Measurements from ENCODE around the gene SALL4. TPM values are rescaled to one million over a fixed set of nuclear protein-coding genes. Genes with fewer than 3 reads are reported as not detected.

Gene SALL4
- total RNA-seq, 1 donor from 2014 or later: 0.09 TPM

DNA sequence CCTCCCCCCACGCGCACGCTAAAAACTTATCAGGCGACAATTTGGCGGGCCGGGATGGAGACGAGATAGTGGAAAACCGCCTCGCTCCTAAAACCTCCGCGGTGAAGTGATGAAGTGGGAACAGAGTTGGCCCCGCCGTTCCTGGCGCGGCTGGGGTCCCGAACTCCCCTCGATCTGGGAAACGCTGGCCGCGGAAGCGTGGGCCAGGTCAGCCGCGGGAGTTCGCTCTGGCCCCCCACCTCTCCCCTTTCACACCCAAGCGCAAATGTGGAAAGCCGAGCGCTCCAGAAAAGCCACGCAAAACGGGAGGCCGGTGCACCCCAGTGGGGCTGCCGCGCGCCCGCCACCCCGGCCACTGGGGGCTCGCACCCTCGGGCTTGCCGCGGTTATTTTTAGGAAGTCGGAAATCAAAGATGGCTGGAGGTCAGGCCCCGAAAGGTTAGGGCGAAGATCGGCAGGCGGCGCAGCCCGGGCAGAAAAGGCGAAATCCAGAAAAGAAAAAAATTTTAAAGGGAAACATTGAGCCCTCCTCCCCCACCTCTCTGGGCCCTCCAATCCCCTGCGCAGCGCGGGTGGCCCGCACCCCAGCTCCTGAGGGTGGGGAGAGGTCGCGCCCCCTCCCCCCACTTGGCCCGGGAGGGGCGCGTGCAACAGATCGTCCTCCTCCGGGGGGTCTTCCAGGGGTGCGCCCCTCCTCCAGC lies 1.0 kb downstream of the SALL4 start:
- peaks cover 51% of the 10 kb centered on the region for H3K27me3 ChIP-seq (ENCODE audit: low read depth)
- H3K27ac ChIP-seq: no peak overlapping the region

DNA sequence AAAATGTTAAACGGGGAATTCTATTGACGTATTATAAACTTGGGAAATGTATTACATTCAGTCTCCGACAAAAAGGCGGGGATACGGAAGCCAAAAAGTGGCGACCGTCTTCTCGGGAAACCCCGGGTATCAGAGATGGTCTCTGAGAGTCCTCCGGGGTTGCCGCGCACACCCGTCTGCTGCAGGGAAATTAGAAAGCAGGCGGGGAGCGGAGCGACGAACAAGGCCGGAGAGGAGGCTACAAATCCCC lies 1.5 kb downstream of the SALL4 start:
- Histone ChIP-seq H3K36me3 (no peaks in the 10 kb centered on the region), H3K27ac (no peak overlapping the region), H3K27me3 (ENCODE audit: low read depth) (peaks cover 49% of the 10 kb centered on the region), H3K4me3 (peak overlapping the region; percentile 50), H3K4me1 (peaks cover 23% of the 10 kb centered on the region), H3K9me3 (no peaks in the 10 kb centered on the region)
- DNase-seq: no peak
- intact Hi-C loops (cut with DNase I): no loop called here
- peak; percentile 17 to 58 for ATAC-seq
- TF ChIP-seq, protein P1, sequence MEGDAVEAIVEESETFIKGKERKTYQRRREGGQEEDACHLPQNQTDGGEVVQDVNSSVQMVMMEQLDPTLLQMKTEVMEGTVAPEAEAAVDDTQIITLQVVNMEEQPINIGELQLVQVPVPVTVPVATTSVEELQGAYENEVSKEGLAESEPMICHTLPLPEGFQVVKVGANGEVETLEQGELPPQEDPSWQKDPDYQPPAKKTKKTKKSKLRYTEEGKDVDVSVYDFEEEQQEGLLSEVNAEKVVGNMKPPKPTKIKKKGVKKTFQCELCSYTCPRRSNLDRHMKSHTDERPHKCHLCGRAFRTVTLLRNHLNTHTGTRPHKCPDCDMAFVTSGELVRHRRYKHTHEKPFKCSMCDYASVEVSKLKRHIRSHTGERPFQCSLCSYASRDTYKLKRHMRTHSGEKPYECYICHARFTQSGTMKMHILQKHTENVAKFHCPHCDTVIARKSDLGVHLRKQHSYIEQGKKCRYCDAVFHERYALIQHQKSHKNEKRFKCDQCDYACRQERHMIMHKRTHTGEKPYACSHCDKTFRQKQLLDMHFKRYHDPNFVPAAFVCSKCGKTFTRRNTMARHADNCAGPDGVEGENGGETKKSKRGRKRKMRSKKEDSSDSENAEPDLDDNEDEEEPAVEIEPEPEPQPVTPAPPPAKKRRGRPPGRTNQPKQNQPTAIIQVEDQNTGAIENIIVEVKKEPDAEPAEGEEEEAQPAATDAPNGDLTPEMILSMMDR (IDR thresholded peaks at IDR 0.05): no peak

More for the DNA sequence above, 1.0 kb downstream of the SALL4 start:
- intact Hi-C loops (cut with DNase I): no loop called here
- no peaks in the 10 kb centered on the region for H3K36me3 ChIP-seq
- TF ChIP-seq, protein P1 (IDR thresholded peaks at IDR 0.05): no peak
- peak overlapping the region; percentile 50 for H3K4me3 ChIP-seq
- H3K4me1 ChIP-seq: peaks cover 23% of the 10 kb centered on the region
- peak; percentile 41 to 47 for ATAC-seq
- no peaks in the 10 kb centered on the region for H3K9me3 ChIP-seq
- no peak for DNase-seq

DNA sequence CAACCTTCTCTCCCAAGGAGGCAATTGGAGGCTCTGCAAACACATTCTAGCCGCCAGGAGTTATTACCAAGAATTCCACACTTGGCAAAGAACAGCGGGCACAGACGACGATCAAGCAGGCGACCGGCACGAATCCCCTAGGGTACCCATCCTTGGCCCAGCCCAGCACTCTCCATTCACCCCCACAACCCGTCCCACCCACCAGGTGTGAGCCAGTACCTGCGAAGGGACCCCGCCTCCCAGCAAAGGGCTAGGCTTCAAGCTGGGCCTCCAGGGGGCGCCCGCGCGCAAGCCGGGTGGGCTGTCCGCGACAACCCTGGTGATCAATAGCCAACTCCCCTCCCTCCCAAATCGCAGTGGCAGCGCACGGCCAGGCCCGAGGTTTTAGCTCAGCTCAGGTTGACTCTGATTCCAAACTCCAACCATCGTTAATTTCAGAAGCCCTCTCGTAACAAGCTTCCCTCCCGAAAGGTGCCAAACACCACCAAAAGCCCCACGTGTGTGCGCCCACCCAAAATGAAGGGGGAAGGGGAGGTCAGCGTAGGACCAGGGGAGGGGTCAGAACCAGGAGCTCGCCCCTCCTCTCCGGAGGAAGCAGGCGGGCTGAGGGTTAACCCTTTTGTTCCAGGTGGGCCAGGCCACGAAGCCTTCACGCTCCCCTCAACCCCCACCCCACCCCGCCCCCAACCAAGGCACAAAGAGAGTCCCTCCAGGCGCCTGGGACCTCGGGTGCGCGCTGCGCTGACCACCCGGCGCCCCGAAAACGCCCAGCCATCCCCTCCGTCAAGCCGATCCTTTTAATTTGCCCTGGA lies 2.1 kb downstream of the SALL4 start:
- intact Hi-C loops (cut with DNase I): no loop called here
- peaks cover 23% of the 10 kb centered on the region for H3K4me1 ChIP-seq
- H3K27me3 ChIP-seq (ENCODE audit: low read depth): peaks cover 47% of the 10 kb centered on the region
- peak overlapping the region; percentile 50 for H3K4me3 ChIP-seq
- H3K9me3 ChIP-seq: no peaks in the 10 kb centered on the region
- no peak overlapping the region for H3K27ac ChIP-seq
- peak; percentile 87 to 94 for ATAC-seq
- H3K36me3 ChIP-seq: no peaks in the 10 kb centered on the region
- DNase-seq: peak; percentile 70
- TF ChIP-seq, protein P1 (IDR thresholded peaks at IDR 0.05): peak; percentile 74

DNA sequence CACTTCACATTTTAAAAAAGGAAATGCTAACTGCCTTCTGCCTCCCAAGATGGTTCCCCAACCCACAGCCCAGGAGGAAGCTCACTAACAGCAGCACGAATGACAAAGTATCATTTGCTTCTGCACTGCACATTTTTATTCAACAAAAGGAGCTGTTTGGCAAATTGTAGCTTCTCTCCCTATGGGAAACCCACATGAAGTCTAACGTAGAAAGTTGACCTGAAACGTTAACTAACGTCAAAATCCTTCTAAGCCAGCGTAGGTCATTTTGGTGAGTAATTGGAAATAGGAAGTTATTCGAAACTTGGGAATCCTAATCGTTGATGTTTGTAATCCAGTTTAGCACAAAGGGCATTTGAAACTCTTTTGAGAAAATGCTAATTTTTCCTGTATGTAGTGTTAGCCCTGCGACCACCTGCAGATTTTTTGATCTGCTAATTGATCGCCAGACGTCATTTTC lies 2.9 kb downstream of the SALL4 start:
- H3K4me1 ChIP-seq: peaks cover 23% of the 10 kb centered on the region
- ATAC-seq (no peak), DNase-seq (no peak)
- intact Hi-C loops (cut with DNase I): no loop called here
- no peaks in the 10 kb centered on the region for H3K9me3 ChIP-seq
- peaks cover 47% of the 10 kb centered on the region for H3K27me3 ChIP-seq (ENCODE audit: low read depth)
- TF ChIP-seq, protein P1 (IDR thresholded peaks at IDR 0.05): no peak
- no peaks in the 10 kb centered on the region for H3K36me3 ChIP-seq
- no peak overlapping the region for H3K4me3 ChIP-seq
- no peak overlapping the region for H3K27ac ChIP-seq

DNA sequence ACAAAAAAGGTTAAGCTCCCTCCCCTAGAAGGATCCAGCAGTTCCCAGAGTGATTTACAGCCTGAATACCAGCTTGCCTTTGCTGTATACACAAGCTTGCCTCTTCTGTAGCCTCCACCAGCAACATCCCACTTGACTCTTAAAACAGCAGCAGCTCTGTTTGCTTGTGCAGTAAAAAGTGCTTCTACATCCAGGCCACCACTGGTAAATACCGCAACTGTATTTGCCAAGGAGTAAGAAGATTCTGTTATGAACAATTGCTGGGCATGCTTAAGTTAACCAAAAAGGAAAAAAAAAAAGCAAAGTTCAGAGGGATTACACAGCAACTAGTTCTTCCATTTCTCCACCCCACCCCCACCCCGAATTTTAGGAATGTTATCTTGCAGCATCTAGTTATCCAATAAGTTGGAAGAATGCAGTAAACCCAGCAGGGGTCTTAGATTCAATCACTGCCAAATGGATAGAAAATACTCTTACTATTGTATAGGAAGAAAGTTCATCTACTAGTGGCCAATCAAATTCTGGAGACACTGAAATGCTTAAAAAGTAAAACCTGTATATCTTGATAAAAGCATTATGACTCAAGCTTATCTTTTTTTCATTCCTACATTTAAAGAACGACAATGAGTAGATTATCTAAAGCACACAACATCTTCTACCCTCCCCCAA lies 4.8 kb downstream of the SALL4 start:
- Histone ChIP-seq H3K36me3 (no peaks in the 10 kb centered on the region), H3K4me1 (peaks cover 23% of the 10 kb centered on the region), H3K4me3 (no peak overlapping the region), H3K9me3 (no peaks in the 10 kb centered on the region), H3K27ac (no peak overlapping the region), H3K27me3 (ENCODE audit: low read depth) (peaks cover 41% of the 10 kb centered on the region)
- intact Hi-C loops (cut with DNase I): no loop called here
- no peak for ATAC-seq
- no peak for DNase-seq
- TF ChIP-seq, protein P1 (IDR thresholded peaks at IDR 0.05): no peak
